GM23248 (cell line): ENCODE results near the gene ZMYND19. TPM values are rescaled to one million over a fixed set of nuclear protein-coding genes. Genes with fewer than 3 reads are reported as not detected.

Experiments used
- DNase-seq: peaks from one replicate; pipeline ENCODE4 v3.0.0-alpha.2; 2015
- H2AFZ ChIP-seq: fragments of 200-600 bp; sonication (generic); 2 replicates; pipeline ENCODE4 v1.6.1; 2016; ENCODE audit warnings: antibody characterized with exemption
- H3F3A ChIP-seq: fragments of 200-600 bp; sonication (generic); 2 replicates; pipeline ENCODE4 v1.6.1; 2016; ENCODE audit warnings: mild to moderate bottlenecking, antibody characterized with exemption, mixed run types; ENCODE audit not compliant: insufficient read depth
- H3K27ac ChIP-seq: fragments of 200-600 bp; sonication (generic); 2 replicates; pipeline ENCODE4 v1.5.1; 2016; ENCODE audit warnings: mild to moderate bottlenecking
- H3K27me3 ChIP-seq: fragments of 200-600 bp; sonication (generic); replicated peaks from 2 replicates; pipeline ENCODE4 v1.6.1; 2016; ENCODE audit warnings: mild to moderate bottlenecking; ENCODE audit not compliant: insufficient read depth
- H3K36me3 ChIP-seq: fragments of 200-600 bp; sonication (generic); 2 replicates; pipeline ENCODE4 v1.6.1; 2016; ENCODE audit warnings: low read depth, mild to moderate bottlenecking
- H3K4me1 ChIP-seq: fragments of 200-600 bp; sonication (generic); 2 replicates; pipeline ENCODE4 v1.6.1; 2016; ENCODE audit warnings: mild to moderate bottlenecking; ENCODE audit not compliant: insufficient read depth
- H3K4me2 ChIP-seq: fragments of 200-600 bp; sonication (generic); one replicate; pipeline ENCODE4 v1.6.1; 2016; ENCODE audit warnings: mild to moderate bottlenecking; ENCODE audit not compliant: unreplicated experiment
- H3K4me3 ChIP-seq: fragments of 200-600 bp; sonication (generic); 2 replicates; pipeline ENCODE4 v1.5.1; 2016; ENCODE audit warnings: mild to moderate bottlenecking
- H3K79me2 ChIP-seq: fragments of 200-600 bp; sonication (generic); 2 replicates; pipeline ENCODE4 v1.6.1; 2016; ENCODE audit warnings: mild to moderate bottlenecking; ENCODE audit not compliant: insufficient read depth
- H3K9ac ChIP-seq: fragments of 200-600 bp; sonication (generic); 2 replicates; pipeline ENCODE4 v1.6.1; 2016; ENCODE audit warnings: mild to moderate bottlenecking
- H3K9me2 ChIP-seq: fragments of 200-600 bp; sonication (generic); 2 replicates; pipeline ENCODE4 v1.6.1; 2016; ENCODE audit warnings: mixed run types, mild to moderate bottlenecking, moderate library complexity; ENCODE audit not compliant: insufficient read depth
- H3K9me3 ChIP-seq: fragments of 200-600 bp; sonication (generic); one replicate; pipeline ENCODE4 v1.6.1; 2017; ENCODE audit warnings: low read depth
- H4K20me1 ChIP-seq: fragments of 200-600 bp; sonication (generic); 2 replicates; pipeline ENCODE4 v1.6.0; 2016; ENCODE audit not compliant: insufficient read depth
- EZH2 ChIP-seq: fragments of 200-600 bp; sonication (generic); IDR thresholded peaks from 2 replicates; pipeline ENCODE4 v1.6.1; 2018; ENCODE audit warnings: antibody characterized with exemption, mild to moderate bottlenecking; ENCODE audit not compliant: insufficient read depth, poor library complexity, severe bottlenecking
- EZH2phosphoT487 ChIP-seq: fragments of 200-600 bp; sonication (generic); IDR thresholded peaks from 2 replicates; pipeline ENCODE4 v1.6.1; 2018; ENCODE audit warnings: antibody characterized with exemption, moderate library complexity, mild to moderate bottlenecking, low read depth; ENCODE audit not compliant: insufficient read depth
- WGBS, 2 experiments: methylation state at CpG; one replicate each; pipeline ENCODE4 v1.1.6; 2015 to 2017; ENCODE audit warnings: low lambda C conversion rate in 2 of 2, low coverage in 1 of 2; ENCODE audit errors: missing lambda C conversion rate in 2 of 2; 5-methylcytosine and 5-hydroxymethylcytosine counted together
- in situ Hi-C: fragments of 300-500 bp; cut with MboI; formaldehyde crosslinking; loops from 2 replicates; pipeline ENCODE4 v1.15.0; 2020
- polyA plus RNA-seq: library from polyadenylated mRNA; unstranded; fragments of >200 nt; fragmentation: Nextera tagmentation; extraction: Ambion mirVana; gene quantifications from 2 replicates; pipeline ENCODE4 v1.2.1, GENCODE V29; 2016
- total RNA-seq: library from RNA; depleted of rRNA; stranded (reverse); fragments of >200 nt; shearing (Covaris generic); gene quantifications from 2 replicates; pipeline ENCODE4 v1.2.3, GENCODE V29; 2014

Gene ZMYND19
- total and polyA plus RNA-seq, 2 experiments from 2014 or later = 6.1 to 29.6 TPM

DNA sequence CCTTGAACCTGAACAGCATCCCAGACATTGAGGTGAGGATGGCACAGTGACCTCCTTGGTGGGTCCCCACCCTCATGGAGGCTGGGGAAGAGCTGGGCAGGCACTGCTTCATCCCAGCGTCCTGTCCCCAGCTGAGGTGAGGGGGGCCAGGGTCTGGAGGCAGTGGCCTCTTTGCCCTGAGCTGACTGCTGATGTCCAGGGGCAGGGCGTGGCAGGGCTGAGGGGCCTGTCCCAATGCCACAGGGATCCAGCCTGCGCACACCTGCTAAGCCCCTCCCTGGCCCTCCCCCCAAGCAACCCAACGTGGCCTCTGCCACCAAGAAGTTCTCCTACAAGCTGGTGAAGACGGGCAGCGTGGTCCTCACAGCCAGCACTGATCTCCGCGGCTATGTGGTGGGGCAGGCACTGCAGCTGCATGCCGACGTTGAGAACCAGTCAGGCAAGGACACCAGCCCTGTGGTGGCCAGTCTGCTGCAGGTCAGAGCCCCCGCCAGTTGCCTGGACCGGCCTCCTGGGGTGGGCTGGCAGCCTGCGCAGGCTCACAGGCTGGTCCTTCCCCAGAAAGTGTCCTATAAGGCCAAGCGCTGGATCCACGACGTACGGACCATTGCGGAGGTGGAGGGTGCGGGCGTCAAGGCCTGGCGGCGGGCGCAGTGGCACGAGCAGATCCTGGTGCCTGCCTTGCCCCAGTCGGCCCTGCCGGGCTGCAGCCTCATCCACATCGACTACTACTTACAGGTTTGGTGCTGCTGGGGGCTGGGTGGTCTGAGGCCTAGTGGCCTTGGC is 23.6 kb upstream of the ZMYND19 start:
- TF ChIP-seq EZH2 = no peak
- no peak for TF ChIP-seq EZH2phosphoT487
- Histone ChIP-seq H3K9ac (no peak overlapping the region), H3K9me3 (no peaks in the 10 kb centered on the region), H3K9me2 (no peaks in the 10 kb centered on the region), H3K27ac (no peak overlapping the region), H3K4me2 (no peak overlapping the region), H3K27me3 (no peaks in the 10 kb centered on the region), H4K20me1 (no peaks in the 10 kb centered on the region), H3K79me2 (peaks cover 39% of the 10 kb centered on the region), H2AFZ (no peak overlapping the region), H3K36me3 (no peaks in the 10 kb centered on the region), H3F3A (0 out of 2 replicates have a peak, but pooled peaks cover 9% of the 10 kb centered on the region), H3K4me1 (peaks cover 17% of the 10 kb centered on the region), H3K4me3 (no peak overlapping the region)
- WGBS, 2 experiments = 89 to 91% methylated on average over 27 of the region's 27 CpGs
- DNase-seq = no peak
- in situ Hi-C loops = no loop called here

DNA sequence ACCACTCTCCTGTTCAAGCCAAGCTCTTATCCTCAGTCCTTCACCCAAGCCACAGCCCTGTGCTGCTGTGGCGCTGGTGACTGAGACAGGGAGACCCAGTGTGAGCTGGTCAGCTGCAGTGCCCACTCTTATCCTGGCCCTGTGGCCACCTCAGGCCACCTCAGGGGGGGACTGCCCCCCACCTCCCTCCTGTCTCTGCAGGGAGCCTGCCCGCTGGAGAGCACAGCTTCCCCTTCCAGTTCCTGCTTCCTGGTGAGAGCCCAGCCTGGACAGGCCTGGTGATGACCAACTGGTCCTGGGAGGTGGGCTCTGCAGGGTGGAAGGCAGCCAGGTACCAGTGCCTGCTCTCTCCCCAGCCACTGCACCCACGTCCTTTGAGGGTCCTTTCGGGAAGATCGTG is 22.9 kb upstream of the ZMYND19 start:
- Histone ChIP-seq H3K27ac (peak overlapping the region; percentile 62), H3K4me1 (peaks cover 17% of the 10 kb centered on the region), H3K4me2 (no peak overlapping the region), H3K9me2 (no peaks in the 10 kb centered on the region), H4K20me1 (no peaks in the 10 kb centered on the region), H3K4me3 (no peak overlapping the region), H3K36me3 (no peaks in the 10 kb centered on the region), H3K79me2 (peaks cover 40% of the 10 kb centered on the region), H3K27me3 (no peaks in the 10 kb centered on the region), H2AFZ (no peak overlapping the region), H3K9me3 (no peaks in the 10 kb centered on the region), H3K9ac (no peak overlapping the region), H3F3A (0 out of 2 replicates have a peak, but pooled peaks cover 9% of the 10 kb centered on the region)
- no peak for DNase-seq
- in situ Hi-C loops = no loop called here
- 80 to 95% methylated on average over 5 of the region's 5 CpGs for WGBS, 2 experiments
- no peak for TF ChIP-seq EZH2
- no peak for TF ChIP-seq EZH2phosphoT487

DNA sequence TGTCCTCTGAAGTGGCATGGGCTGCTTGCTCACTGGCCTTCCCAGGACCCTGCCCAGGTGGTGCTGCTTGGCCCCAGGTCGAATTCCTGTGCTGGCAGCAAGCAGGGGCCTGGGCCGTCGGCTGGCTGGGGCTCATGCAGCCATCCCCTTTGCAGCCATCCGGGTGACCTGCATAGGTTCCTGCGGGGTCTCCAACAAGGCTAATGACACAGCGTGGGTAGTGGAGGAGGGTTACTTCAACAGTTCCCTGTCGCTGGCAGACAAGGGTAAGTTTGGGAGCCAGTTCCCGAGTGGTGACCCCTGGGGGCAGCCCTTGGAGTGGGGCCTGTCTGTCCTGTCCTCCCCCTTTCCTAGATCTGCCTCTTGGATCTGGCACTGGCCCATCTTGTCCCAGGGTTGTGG is 22.4 kb upstream of the ZMYND19 start:
- no peak for TF ChIP-seq EZH2
- in situ Hi-C loops = no loop called here
- H3K4me3 ChIP-seq = no peak overlapping the region
- DNase-seq = no peak
- no peaks in the 10 kb centered on the region for H3K36me3 ChIP-seq
- no peaks in the 10 kb centered on the region for H3K9me3 ChIP-seq
- 54 to 56% methylated on average over 8 of the region's 8 CpGs for WGBS, 2 experiments
- peak overlapping the region; percentile 36 for H3K9ac ChIP-seq
- H3K27me3 ChIP-seq = no peaks in the 10 kb centered on the region
- peaks cover 39% of the 10 kb centered on the region for H3K79me2 ChIP-seq
- peak overlapping the region; percentile 11 for H3K4me2 ChIP-seq
- H3K4me1 ChIP-seq = peaks cover 17% of the 10 kb centered on the region
- H2AFZ ChIP-seq = no peak overlapping the region
- H4K20me1 ChIP-seq = no peaks in the 10 kb centered on the region
- peak overlapping the region; percentile 62 for H3K27ac ChIP-seq
- 0 out of 2 replicates have a peak, but pooled peaks cover 9% of the 10 kb centered on the region for H3F3A ChIP-seq
- H3K9me2 ChIP-seq = no peaks in the 10 kb centered on the region

DNA sequence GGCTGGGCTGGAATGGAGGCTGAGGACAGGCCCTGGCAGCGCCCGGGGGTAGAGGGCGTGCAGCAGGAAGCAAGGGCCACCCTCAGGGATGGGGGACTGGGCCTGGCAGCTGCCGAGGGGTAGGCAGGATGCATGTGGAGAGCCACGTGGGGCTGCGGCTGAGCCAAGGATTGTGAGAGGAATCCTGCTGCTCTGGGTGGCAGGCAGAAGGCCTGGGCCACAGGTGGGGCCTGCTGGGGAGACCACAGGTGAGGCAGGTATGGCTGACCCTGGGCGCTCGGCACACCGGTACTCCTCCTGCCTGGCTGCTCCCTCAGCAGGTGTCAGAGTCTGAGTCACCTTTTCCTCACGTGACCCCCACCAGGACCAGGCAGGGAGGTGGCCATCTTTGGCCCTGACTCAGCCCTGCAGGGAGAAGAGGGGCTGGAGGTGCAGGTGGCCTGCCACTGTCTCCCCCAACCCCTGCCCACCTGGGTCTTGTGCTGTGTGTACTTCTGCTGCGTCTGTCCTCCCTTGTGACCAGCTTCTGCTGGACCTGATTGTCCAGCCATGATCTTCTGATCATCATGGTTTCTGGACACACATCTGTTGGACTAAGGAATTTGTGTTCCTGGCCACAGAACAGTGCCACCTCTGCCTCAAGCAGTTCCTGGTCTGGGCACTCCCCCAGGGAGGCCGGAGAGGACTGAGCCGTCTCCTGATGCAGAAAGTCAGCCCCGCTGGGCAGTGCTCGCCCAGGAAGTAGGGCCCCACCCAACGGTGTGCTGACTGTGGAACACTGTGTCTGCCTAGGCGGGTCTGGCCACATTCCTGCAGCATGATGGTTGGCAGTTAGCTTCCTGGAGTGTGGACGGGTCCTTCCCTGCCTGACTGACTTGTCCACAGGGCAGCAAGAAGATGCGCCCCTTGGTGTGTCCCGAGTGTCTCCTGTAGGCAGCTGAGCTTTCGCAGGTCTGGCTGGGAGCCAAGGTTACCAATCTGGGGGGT is 21.6 kb upstream of the ZMYND19 start:
- H3K36me3 ChIP-seq = no peaks in the 10 kb centered on the region
- H2AFZ ChIP-seq = no peak overlapping the region
- H4K20me1 ChIP-seq = no peaks in the 10 kb centered on the region
- H3K4me2 ChIP-seq = peak overlapping the region; percentile 11
- 41 to 44% methylated on average over 21 of the region's 21 CpGs for WGBS, 2 experiments
- H3K9me3 ChIP-seq = no peaks in the 10 kb centered on the region
- in situ Hi-C loops = no loop called here
- TF ChIP-seq EZH2phosphoT487 = no peak
- no peak for TF ChIP-seq EZH2
- 0 out of 2 replicates have a peak, but pooled peaks cover 4% of the 10 kb centered on the region for H3F3A ChIP-seq
- peak; percentile 93 for DNase-seq
- H3K9me2 ChIP-seq = no peaks in the 10 kb centered on the region
- peaks cover 33% of the 10 kb centered on the region for H3K79me2 ChIP-seq
- H3K4me1 ChIP-seq = peaks cover 13% of the 10 kb centered on the region
- H3K9ac ChIP-seq = peak overlapping the region; percentile 57
- H3K4me3 ChIP-seq = no peak overlapping the region
- H3K27ac ChIP-seq = peak overlapping the region; percentile 62
- H3K27me3 ChIP-seq = no peaks in the 10 kb centered on the region
